ENCODE measurements around the gene DOCK10.

DNA sequence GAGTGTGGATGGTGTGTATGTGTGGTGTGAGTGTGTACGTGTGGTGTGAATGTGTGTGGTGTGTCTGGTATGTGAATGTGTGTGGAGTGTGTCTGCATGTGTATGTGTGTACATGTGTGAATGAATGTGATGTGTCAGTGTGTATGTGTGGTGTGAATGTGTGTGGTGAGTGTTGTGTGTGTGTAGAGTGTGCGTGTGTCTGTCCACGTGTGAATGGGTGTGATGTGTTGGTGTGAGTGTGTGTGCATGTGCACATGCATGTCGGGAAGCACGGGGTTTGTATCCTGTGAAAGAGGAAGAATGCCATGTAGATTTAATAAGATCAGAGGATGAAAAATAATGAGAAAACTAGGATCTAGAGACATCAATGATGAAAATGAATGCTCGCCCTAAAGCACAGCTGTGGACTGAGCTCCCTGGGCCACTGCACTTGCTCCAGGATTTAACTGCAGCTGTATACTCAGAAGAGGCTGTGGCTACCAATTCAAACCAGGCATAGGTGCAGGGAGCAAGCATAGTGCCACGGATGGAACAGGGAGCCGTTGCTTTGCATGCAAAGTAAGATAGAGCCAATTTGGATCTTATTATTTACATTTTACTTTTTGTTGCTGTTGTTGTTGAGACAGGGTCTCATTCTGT is 122.7 kb downstream of the DOCK10 start:
- TF ChIP-seq, protein P1, sequence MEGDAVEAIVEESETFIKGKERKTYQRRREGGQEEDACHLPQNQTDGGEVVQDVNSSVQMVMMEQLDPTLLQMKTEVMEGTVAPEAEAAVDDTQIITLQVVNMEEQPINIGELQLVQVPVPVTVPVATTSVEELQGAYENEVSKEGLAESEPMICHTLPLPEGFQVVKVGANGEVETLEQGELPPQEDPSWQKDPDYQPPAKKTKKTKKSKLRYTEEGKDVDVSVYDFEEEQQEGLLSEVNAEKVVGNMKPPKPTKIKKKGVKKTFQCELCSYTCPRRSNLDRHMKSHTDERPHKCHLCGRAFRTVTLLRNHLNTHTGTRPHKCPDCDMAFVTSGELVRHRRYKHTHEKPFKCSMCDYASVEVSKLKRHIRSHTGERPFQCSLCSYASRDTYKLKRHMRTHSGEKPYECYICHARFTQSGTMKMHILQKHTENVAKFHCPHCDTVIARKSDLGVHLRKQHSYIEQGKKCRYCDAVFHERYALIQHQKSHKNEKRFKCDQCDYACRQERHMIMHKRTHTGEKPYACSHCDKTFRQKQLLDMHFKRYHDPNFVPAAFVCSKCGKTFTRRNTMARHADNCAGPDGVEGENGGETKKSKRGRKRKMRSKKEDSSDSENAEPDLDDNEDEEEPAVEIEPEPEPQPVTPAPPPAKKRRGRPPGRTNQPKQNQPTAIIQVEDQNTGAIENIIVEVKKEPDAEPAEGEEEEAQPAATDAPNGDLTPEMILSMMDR (IDR thresholded peaks at IDR 0.05) = no peak
- TF ChIP-seq POLR2A (IDR thresholded peaks at IDR 0.05) = no peak

Measured in heart left ventricle (tissue), 13 donors.